ENCODE data around the gene MAP7D3. TPM values are rescaled to one million over a fixed set of nuclear protein-coding genes. Genes with fewer than 3 reads are reported as not detected.
"Not testable (repeated sequence)": the region's sequence is repeated elsewhere in the genome, so short reads cannot be mapped to it uniquely, and the experiment has no call there.

MAP7D3 gene
- 10 to 100 TPM; 14.5 to 21.2 (median 17.1) TPM for total RNA-seq

GRCh38 chrX:136251041-136251991 lies at the start of gene MAP7D3:
Gene MAP7D3 (minus strand): TSS chrX:136251400. CDS start chrX:136251358, 42 bp downstream.
- 40% methylated on average over 9 of the region's 73 CpGs for WGBS
- peak; percentile 68 to 82 for TF ChIP-seq POLR2AphosphoS5 (IDR thresholded peaks at IDR 0.05)
- TF ChIP-seq CTCF (IDR thresholded peaks at IDR 0.05) = no peak
- peaks cover 0 to 4% (median 0%) of the 10 kb centered on the region in 4 donors for H3K27me3 ChIP-seq
- no peaks in the 10 kb centered on the region for H3K36me3 ChIP-seq
- no peaks in the 10 kb centered on the region for H3K9me3 ChIP-seq
- DNase-seq (ENCODE audit: extremely low spot score) = no peak
- H3K27ac ChIP-seq (replicated peaks in 1 of 4) = peak within 1 kb of the TSS; percentile 86 to 91 (median 88)
- intact Hi-C loops (cut with DNase I) = loop anchor here (5.0 kb wide), 1 partner anchor 39 kb away; no protein-coding TSS in a partner anchor
- H3K4me3 ChIP-seq = peak within 1 kb of the TSS; percentile 73 to 85 (median 80)
- peaks cover 0 to 19% (median 10%) of the 10 kb centered on the region in 4 donors for H3K4me1 ChIP-seq

GRCh38 chrX:136300721-136301120 lies 49.5 kb upstream of the MAP7D3 start, which contains the start of gene ADGRG4:
Gene ADGRG4 (plus strand): TSS chrX:136300963. CDS start chrX:136308778, 7,815 bp downstream.
- DNase-seq (ENCODE audit: extremely low spot score); H3K36me3 ChIP-seq; H3K9me3 ChIP-seq; H3K27ac ChIP-seq (replicated peaks in 1 of 4); intact Hi-C loops (cut with DNase I); H3K27me3 ChIP-seq; H3K4me3 ChIP-seq; H3K4me1 ChIP-seq: not testable (repeated sequence)
- WGBS = 92% methylated on average over 4 of the region's 4 CpGs

GRCh38 chrX:136295380-136295779 lies 44.2 kb upstream of the MAP7D3 start:
- Histone ChIP-seq H3K36me3 (no peaks in the 10 kb centered on the region), H3K27ac (replicated peaks in 1 of 4) (no peak overlapping the region), H3K27me3 (peaks cover 0 to 4% (median 0%) of the 10 kb centered on the region in 4 donors), H3K9me3 (no peaks in the 10 kb centered on the region), H3K4me1 (no peaks in the 10 kb centered on the region), H3K4me3 (no peak overlapping the region)
- TF ChIP-seq EP300 (IDR thresholded peaks at IDR 0.05) = no peak
- TF ChIP-seq CTCF (IDR thresholded peaks at IDR 0.05) = no peak
- WGBS = 79% methylated on average over 8 of the region's 8 CpGs
- no peak for DNase-seq (ENCODE audit: extremely low spot score)
- intact Hi-C loops (cut with DNase I) = no loop called here

- Histone ChIP-seq H3K9me3 (no peaks in the 10 kb centered on the region), H3K27ac (replicated peaks in 1 of 4) (no peak overlapping the region), H3K36me3 (no peaks in the 10 kb centered on the region), H3K4me1 (no peaks in the 10 kb centered on the region), H3K27me3 (peaks cover 0 to 4% (median 0%) of the 10 kb centered on the region in 4 donors), H3K4me3 (no peak overlapping the region)
- no peak for DNase-seq (ENCODE audit: extremely low spot score)
- WGBS = 48% methylated on average over 2 of the region's 2 CpGs
- intact Hi-C loops (cut with DNase I) = no loop called here
- TF ChIP-seq POLR2AphosphoS5 (IDR thresholded peaks at IDR 0.05) (no peak), CTCF (IDR thresholded peaks at IDR 0.05) (no peak), EP300 (IDR thresholded peaks at IDR 0.05) (no peak), POLR2A (IDR thresholded peaks at IDR 0.05; ENCODE audit: low read depth) (no peak)
Observed at GRCh38 chrX:136292656-136293055, 41.5 kb upstream of the MAP7D3 start.

GRCh38 chrX:136291824-136292223 lies 40.6 kb upstream of the MAP7D3 start:
- Histone ChIP-seq H3K9me3 (no peaks in the 10 kb centered on the region), H3K27me3 (peaks cover 0 to 4% (median 0%) of the 10 kb centered on the region in 4 donors), H3K4me1 (no peaks in the 10 kb centered on the region), H3K27ac (replicated peaks in 1 of 4) (no peak overlapping the region), H3K36me3 (no peaks in the 10 kb centered on the region), H3K4me3 (no peak overlapping the region)
- intact Hi-C loops (cut with DNase I) = no loop called here
- TF ChIP-seq EP300 (IDR thresholded peaks at IDR 0.05) = no peak
- no peak for TF ChIP-seq CTCF (IDR thresholded peaks at IDR 0.05)
- no peak for TF ChIP-seq POLR2A (IDR thresholded peaks at IDR 0.05; ENCODE audit: low read depth)
- no peak for TF ChIP-seq POLR2AphosphoS5 (IDR thresholded peaks at IDR 0.05)
- WGBS = 76% methylated on average over 2 of the region's 2 CpGs
- DNase-seq (ENCODE audit: extremely low spot score) = no peak

- H3K36me3 ChIP-seq; H3K27ac ChIP-seq (replicated peaks in 1 of 4); H3K9me3 ChIP-seq; intact Hi-C loops (cut with DNase I); H3K4me3 ChIP-seq; H3K27me3 ChIP-seq; DNase-seq (ENCODE audit: extremely low spot score); H3K4me1 ChIP-seq: not testable (repeated sequence)
- 74% methylated on average over 5 of the region's 5 CpGs for WGBS
Observed at GRCh38 chrX:136286375-136286774, 35.2 kb upstream of the MAP7D3 start.

Measured in esophagus muscularis mucosa (tissue), 4 donors.